Neural progenitor cell (in vitro differentiated cells): ENCODE data around the gene DNAH9. TPM values are rescaled to one million over a fixed set of nuclear protein-coding genes. Genes with fewer than 3 reads are reported as not detected.

ENCODE experiments used
- DNase-seq: peaks from one replicate; pipeline ENCODE4 v3.0.0-alpha.2; 2016; ENCODE audit warnings: low spot score
- H2AFZ ChIP-seq: fragments of 200-600 bp; sonication (generic); replicated peaks from 2 replicates; pipeline ENCODE4 v1.6.1; 2016; ENCODE audit warnings: antibody characterized with exemption
- H3F3A ChIP-seq: fragments of 200-600 bp; sonication (generic); 2 replicates; pipeline ENCODE4 v1.6.1; 2016; ENCODE audit warnings: antibody characterized with exemption, low read depth
- H3K27ac ChIP-seq: fragments of 200-600 bp; sonication (generic); 2 replicates; pipeline ENCODE4 v1.5.1; 2016; ENCODE audit warnings: mild to moderate bottlenecking
- H3K27me3 ChIP-seq: fragments of 200-600 bp; sonication (generic); 2 replicates; pipeline ENCODE4 v1.6.1; 2016; ENCODE audit warnings: mild to moderate bottlenecking, moderate library complexity
- H3K36me3 ChIP-seq: fragments of 200-600 bp; sonication (generic); 2 replicates; pipeline ENCODE4 v1.5.1; 2016
- H3K4me1 ChIP-seq: fragments of 200-600 bp; sonication (generic); 2 replicates; pipeline ENCODE4 v1.6.1; 2016; ENCODE audit warnings: mixed run types
- H3K4me2 ChIP-seq: fragments of 200-600 bp; sonication (generic); 2 replicates; pipeline ENCODE4 v1.6.1; 2016
- H3K4me3 ChIP-seq: fragments of 200-600 bp; sonication (generic); 2 replicates; pipeline ENCODE4 v1.5.1; 2016
- H3K79me2 ChIP-seq: fragments of 200-600 bp; sonication (generic); 2 replicates; pipeline ENCODE4 v1.6.1; 2016; ENCODE audit warnings: low read depth
- H3K9ac ChIP-seq: fragments of 200-600 bp; sonication (generic); 2 replicates; pipeline ENCODE4 v1.6.1; 2016
- H3K9me3 ChIP-seq: fragments of 200-600 bp; sonication (generic); 2 replicates; pipeline ENCODE4 v1.5.1; 2016; ENCODE audit warnings: low read depth
- H4K20me1 ChIP-seq: fragments of 200-600 bp; sonication (generic); 2 replicates; pipeline ENCODE4 v1.6.1; 2016; ENCODE audit warnings: low read depth
- H3K27ac Mint-ChIP-seq: 3 replicates; pipeline ENCODE4 v1.8.0; 2021; ENCODE audit warnings: mixed read lengths
- H3K27me3 Mint-ChIP-seq: 2 replicates; pipeline ENCODE4 v1.8.0; 2022; ENCODE audit warnings: low read depth, mild to moderate bottlenecking, inconsistent platforms, moderate library complexity, mixed read lengths; ENCODE audit not compliant: insufficient read depth
- H3K36me3 Mint-ChIP-seq: 3 replicates; pipeline ENCODE4 v1.8.0; 2021; ENCODE audit warnings: mixed read lengths
- H3K4me1 Mint-ChIP-seq: 3 replicates; pipeline ENCODE4 v1.8.0; 2021; ENCODE audit warnings: mixed read lengths
- H3K4me3 Mint-ChIP-seq: 3 replicates; pipeline ENCODE4 v1.8.0; 2021; ENCODE audit warnings: mild to moderate bottlenecking, moderate library complexity, mixed read lengths
- H3K9me3 Mint-ChIP-seq: 3 replicates; pipeline ENCODE4 v1.8.0; 2020; ENCODE audit warnings: mixed read lengths
- CTCF ChIP-seq: fragments of 200-600 bp; sonication (generic); IDR thresholded peaks from 2 replicates; pipeline ENCODE4 v1.5.1; 2017; ENCODE audit warnings: antibody characterized with exemption, mild to moderate bottlenecking
- EZH2 ChIP-seq: fragments of 200-600 bp; sonication (generic); IDR thresholded peaks from 2 replicates; pipeline ENCODE4 v1.6.1; 2017; ENCODE audit warnings: antibody characterized with exemption, mild to moderate bottlenecking, moderate library complexity
- EZH2phosphoT487 ChIP-seq: fragments of 200-600 bp; sonication (generic); IDR thresholded peaks from 2 replicates; pipeline ENCODE4 v1.6.1; 2017; ENCODE audit warnings: antibody characterized with exemption
- total RNA-seq: library from RNA; depleted of rRNA; stranded (reverse); fragments of >200 nt; gene quantifications from 2 replicates; pipeline ENCODE4 v1.2.3, GENCODE V29; 2015; ENCODE audit warnings: low replicate concordance

DNAH9 gene
- total RNA-seq, 1 donor from 2014 or later = 1.3 TPM

DNA sequence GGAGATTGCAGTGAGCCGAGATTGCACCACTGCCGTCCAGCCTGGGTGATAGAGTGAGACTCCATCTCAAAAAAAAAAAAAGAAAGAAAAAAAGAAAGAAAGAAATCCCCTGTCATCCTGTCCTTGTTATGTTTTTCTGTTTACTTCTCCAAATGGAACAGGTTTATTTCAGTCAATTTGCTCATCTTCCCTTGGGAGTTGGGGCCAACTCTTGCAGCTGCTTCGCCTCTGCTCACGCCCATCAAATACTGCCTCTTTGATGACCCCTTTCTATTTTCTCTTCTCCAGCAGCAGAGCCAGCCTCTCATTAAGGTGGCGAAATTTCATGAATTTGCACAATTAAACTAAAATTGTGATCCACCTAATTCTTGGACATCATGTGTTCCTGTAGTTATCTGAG, 225.6 kb downstream of the DNAH9 start:
- Mint-ChIP-seq H3K4me3 (no peak overlapping the region), H3K27me3 (peaks cover 3% of the 10 kb centered on the region), H3K9me3 (no peaks in the 10 kb centered on the region), H3K4me1 (peaks cover 2% of the 10 kb centered on the region), H3K36me3 (no peaks in the 10 kb centered on the region), H3K27ac (no peak overlapping the region)
- H3F3A ChIP-seq = no peaks in the 10 kb centered on the region
- H3K4me1 ChIP-seq = no peaks in the 10 kb centered on the region
- no peak for DNase-seq
- H3K36me3 ChIP-seq = no peaks in the 10 kb centered on the region
- H3K4me3 ChIP-seq = no peak overlapping the region
- H2AFZ ChIP-seq = no peak overlapping the region
- no peaks in the 10 kb centered on the region for H3K9me3 ChIP-seq
- no peaks in the 10 kb centered on the region for H3K27me3 ChIP-seq
- no peaks in the 10 kb centered on the region for H3K79me2 ChIP-seq
- H3K9ac ChIP-seq = no peak overlapping the region
- H3K4me2 ChIP-seq = no peak overlapping the region
- no peak for TF ChIP-seq EZH2
- no peak for TF ChIP-seq CTCF
- no peak for TF ChIP-seq EZH2phosphoT487
- no peak overlapping the region for H3K27ac ChIP-seq
- no peaks in the 10 kb centered on the region for H4K20me1 ChIP-seq

- Histone ChIP-seq H3K79me2 (no peaks in the 10 kb centered on the region), H3K4me2 (no peak overlapping the region), H3F3A (no peaks in the 10 kb centered on the region), H2AFZ (peak overlapping the region; percentile 28), H3K27ac (no peak overlapping the region), H3K27me3 (no peaks in the 10 kb centered on the region), H3K9me3 (no peaks in the 10 kb centered on the region), H3K36me3 (no peaks in the 10 kb centered on the region), H3K9ac (no peak overlapping the region), H3K4me3 (no peak overlapping the region), H4K20me1 (no peaks in the 10 kb centered on the region), H3K4me1 (no peaks in the 10 kb centered on the region)
- Mint-ChIP-seq H3K27ac (peak overlapping the region; percentile 43), H3K4me3 (no peak overlapping the region), H3K36me3 (no peaks in the 10 kb centered on the region), H3K4me1 (peaks cover 2% of the 10 kb centered on the region), H3K9me3 (no peaks in the 10 kb centered on the region), H3K27me3 (peaks cover 7% of the 10 kb centered on the region)
- no peak for DNase-seq
- TF ChIP-seq CTCF = no peak
Observed at GRCh38 chr17:11825572-11826209, 227.4 kb downstream of the DNAH9 start.

- H4K20me1 ChIP-seq = no peaks in the 10 kb centered on the region
- no peak for TF ChIP-seq EZH2phosphoT487
- TF ChIP-seq CTCF = no peak
- no peak for TF ChIP-seq EZH2
- no peak for DNase-seq
- Mint-ChIP-seq H3K36me3 (no peaks in the 10 kb centered on the region), H3K4me3 (no peak overlapping the region), H3K9me3 (no peaks in the 10 kb centered on the region), H3K27me3 (peaks cover 4% of the 10 kb centered on the region), H3K4me1 (peaks cover 13% of the 10 kb centered on the region), H3K27ac (peak overlapping the region; percentile 15)
- no peaks in the 10 kb centered on the region for H3K27me3 ChIP-seq
- no peak overlapping the region for H3K9ac ChIP-seq
- H3K79me2 ChIP-seq = no peaks in the 10 kb centered on the region
- H3F3A ChIP-seq = no peaks in the 10 kb centered on the region
- no peak overlapping the region for H3K27ac ChIP-seq
- H3K4me2 ChIP-seq = no peak overlapping the region
- H2AFZ ChIP-seq = peak overlapping the region; percentile 4
- no peaks in the 10 kb centered on the region for H3K4me1 ChIP-seq
- H3K36me3 ChIP-seq = no peaks in the 10 kb centered on the region
- H3K4me3 ChIP-seq = no peak overlapping the region
- H3K9me3 ChIP-seq = no peaks in the 10 kb centered on the region
Observed at GRCh38 chr17:11832401-11833137, 234.3 kb downstream of the DNAH9 start.
